ENCODE results near the gene EFL1.

The EFL1 gene

GRCh38 chr15:82129149-82129692 is 133.3 kb downstream of the EFL1 start:
- no peaks in the 10 kb centered on the region; the same call in 1 of the 2 replicates for H3K36me3 ChIP-seq (ENCODE audit: control insufficient read depth, insufficient read depth, low read length)

DNA sequence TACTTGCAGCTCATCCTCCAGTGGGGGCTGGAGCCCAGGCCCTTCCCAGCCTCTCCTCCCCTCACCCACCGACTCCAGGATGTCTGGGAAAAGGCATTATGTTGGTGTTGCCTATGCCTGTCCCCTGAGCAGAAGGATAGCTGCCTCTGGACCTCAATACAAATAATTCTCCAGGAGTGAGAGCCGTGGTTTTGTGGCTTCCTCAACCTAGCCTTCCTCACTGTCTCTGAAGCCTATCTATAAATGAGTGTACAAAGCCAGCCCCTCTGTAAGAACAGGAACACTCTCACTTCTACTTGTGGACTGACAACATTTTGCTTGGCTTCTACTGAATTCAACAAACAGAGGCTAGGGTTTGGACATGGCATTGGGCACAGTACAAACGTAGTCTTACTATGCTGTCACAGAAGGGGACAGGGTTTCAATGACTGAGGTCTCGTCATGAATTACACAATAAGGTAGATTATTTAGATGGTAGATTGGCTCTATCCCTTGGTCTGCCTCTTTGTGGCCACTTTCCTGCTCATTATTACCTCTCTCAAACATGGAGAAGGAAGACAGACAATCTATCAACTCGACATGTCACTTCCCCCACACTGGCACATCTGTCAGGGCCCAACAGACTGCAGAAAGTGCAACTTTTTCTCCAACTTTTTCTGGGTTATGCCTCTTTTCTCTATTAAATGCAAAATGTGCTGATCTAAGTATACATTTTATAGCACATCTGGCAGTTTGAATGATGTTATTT is 134.0 kb downstream of the EFL1 start:
- Histone ChIP-seq H3K27me3 (replicated peaks; ENCODE audit: control insufficient read depth, insufficient read depth, low read length) (no peaks in the 10 kb centered on the region), H3K36me3 (ENCODE audit: control insufficient read depth, insufficient read depth, low read length) (no peaks in the 10 kb centered on the region; the same call in 1 of the 2 replicates), H3K4me3 (replicated peaks; ENCODE audit: low read depth, low read length) (no peak overlapping the region)
- peak; percentile 22 for DNase-seq (ENCODE audit: extremely low read depth, insufficient read length)
- TF ChIP-seq, protein P1, sequence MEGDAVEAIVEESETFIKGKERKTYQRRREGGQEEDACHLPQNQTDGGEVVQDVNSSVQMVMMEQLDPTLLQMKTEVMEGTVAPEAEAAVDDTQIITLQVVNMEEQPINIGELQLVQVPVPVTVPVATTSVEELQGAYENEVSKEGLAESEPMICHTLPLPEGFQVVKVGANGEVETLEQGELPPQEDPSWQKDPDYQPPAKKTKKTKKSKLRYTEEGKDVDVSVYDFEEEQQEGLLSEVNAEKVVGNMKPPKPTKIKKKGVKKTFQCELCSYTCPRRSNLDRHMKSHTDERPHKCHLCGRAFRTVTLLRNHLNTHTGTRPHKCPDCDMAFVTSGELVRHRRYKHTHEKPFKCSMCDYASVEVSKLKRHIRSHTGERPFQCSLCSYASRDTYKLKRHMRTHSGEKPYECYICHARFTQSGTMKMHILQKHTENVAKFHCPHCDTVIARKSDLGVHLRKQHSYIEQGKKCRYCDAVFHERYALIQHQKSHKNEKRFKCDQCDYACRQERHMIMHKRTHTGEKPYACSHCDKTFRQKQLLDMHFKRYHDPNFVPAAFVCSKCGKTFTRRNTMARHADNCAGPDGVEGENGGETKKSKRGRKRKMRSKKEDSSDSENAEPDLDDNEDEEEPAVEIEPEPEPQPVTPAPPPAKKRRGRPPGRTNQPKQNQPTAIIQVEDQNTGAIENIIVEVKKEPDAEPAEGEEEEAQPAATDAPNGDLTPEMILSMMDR (IDR thresholded peaks at IDR 0.05; ENCODE audit: insufficient read depth, low read length, poor library complexity, severe bottlenecking): no peak

More at GRCh38 chr15:82129149-82129692, 133.3 kb downstream of the EFL1 start:
- TF ChIP-seq, protein P1 (IDR thresholded peaks at IDR 0.05; ENCODE audit: insufficient read depth, low read length, poor library complexity, severe bottlenecking): no peak
- Histone ChIP-seq H3K27me3 (replicated peaks; ENCODE audit: control insufficient read depth, insufficient read depth, low read length) (no peaks in the 10 kb centered on the region), H3K4me3 (replicated peaks; ENCODE audit: low read depth, low read length) (no peak overlapping the region)
- DNase-seq (ENCODE audit: extremely low read depth, insufficient read length): no peak

- Histone ChIP-seq H3K27me3 (replicated peaks; ENCODE audit: control insufficient read depth, insufficient read depth, low read length) (no peaks in the 10 kb centered on the region), H3K36me3 (ENCODE audit: control insufficient read depth, insufficient read depth, low read length) (no peaks in the 10 kb centered on the region; the same call in 1 of the 2 replicates), H3K4me3 (replicated peaks; ENCODE audit: low read depth, low read length) (no peak overlapping the region)
- DNase-seq (ENCODE audit: extremely low read depth, insufficient read length): no peak
- TF ChIP-seq, protein P1 (IDR thresholded peaks at IDR 0.05; ENCODE audit: insufficient read depth, low read length, poor library complexity, severe bottlenecking): no peak
These were observed 135.0 kb downstream of the EFL1 start for GRCh38 chr15:82127581-82127980.

DNA sequence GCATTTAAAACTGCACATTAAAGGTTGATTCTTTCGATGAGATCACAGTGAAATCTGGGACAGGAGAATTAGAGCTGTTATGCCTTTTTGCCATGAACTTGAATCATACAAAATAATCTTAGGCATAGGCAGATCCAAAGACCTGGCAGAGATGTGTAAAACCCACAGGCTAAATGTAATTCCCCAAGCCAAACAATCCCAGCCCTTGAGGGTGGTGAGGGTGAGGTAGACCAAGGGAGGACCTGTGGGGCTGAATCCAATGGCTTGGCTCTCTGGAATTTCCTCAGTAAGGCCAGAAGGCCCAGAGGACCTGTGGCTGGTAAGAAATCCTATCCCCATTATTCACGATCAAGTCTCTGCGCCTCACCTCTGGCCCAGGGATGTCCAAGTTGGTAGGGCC is 136.2 kb downstream of the EFL1 start:
- Histone ChIP-seq H3K4me3 (replicated peaks; ENCODE audit: low read depth, low read length) (no peak overlapping the region), H3K27me3 (replicated peaks; ENCODE audit: control insufficient read depth, insufficient read depth, low read length) (no peaks in the 10 kb centered on the region), H3K36me3 (ENCODE audit: control insufficient read depth, insufficient read depth, low read length) (no peaks in the 10 kb centered on the region; the same call in 1 of the 2 replicates)
- DNase-seq (ENCODE audit: extremely low read depth, insufficient read length): no peak
- TF ChIP-seq, protein P1 (IDR thresholded peaks at IDR 0.05; ENCODE audit: insufficient read depth, low read length, poor library complexity, severe bottlenecking): no peak

- TF ChIP-seq, protein P1 (IDR thresholded peaks at IDR 0.05; ENCODE audit: insufficient read depth, low read length, poor library complexity, severe bottlenecking): no peak
- Histone ChIP-seq H3K36me3 (ENCODE audit: control insufficient read depth, insufficient read depth, low read length) (no peaks in the 10 kb centered on the region; the same call in 1 of the 2 replicates), H3K27me3 (replicated peaks; ENCODE audit: control insufficient read depth, insufficient read depth, low read length) (no peaks in the 10 kb centered on the region), H3K4me3 (replicated peaks; ENCODE audit: low read depth, low read length) (no peak overlapping the region)
- DNase-seq (ENCODE audit: extremely low read depth, insufficient read length): no peak
These were observed 137.9 kb downstream of the EFL1 start for GRCh38 chr15:82124331-82125263.

Data from GM06990 (cell line).